Measurements from ENCODE around the gene RNF141.
A peak's percentile ranks its signal among the peaks of the same experiment; 100 is the strongest.

The RNF141 gene

DNA sequence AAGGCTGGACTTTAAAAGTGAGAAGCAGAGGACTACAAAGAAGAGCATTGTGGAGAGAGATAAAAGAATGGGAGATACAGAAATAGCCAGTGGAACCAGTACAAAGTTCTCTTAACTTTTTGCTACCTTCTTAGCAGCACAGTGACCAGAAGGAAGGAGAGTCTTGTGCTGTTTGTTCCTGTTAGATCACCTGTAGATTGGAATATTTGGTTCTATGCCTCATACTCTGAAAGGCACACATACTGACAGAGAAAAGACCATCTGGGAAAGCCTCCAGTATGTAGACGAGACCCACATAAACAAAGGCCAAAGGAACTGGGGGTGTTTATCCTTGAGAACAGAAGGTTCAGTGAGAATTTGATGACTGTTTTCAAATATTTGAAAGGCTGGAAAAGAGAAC lies 18.7 kb downstream of the RNF141 start:
- no peak for DNase-seq

DNA sequence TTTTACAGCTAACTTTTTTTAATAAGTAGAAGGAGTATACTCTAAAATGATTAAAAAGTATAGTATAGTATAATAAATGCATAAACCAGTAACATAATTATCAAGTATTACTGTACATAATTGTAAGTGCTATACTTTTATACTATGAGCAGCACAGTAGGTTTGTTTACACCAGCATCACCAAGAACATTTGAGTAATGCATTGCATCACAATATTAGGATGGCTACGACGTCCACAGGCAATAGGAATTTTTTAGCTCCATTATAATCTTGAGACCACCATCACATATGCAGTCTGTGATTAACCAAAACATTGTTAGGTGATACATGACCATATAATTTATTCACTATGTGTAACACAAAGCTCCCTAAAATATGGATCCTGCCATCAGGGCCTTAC lies 20.4 kb downstream of the RNF141 start:
- DNase-seq, result no peak

DNA sequence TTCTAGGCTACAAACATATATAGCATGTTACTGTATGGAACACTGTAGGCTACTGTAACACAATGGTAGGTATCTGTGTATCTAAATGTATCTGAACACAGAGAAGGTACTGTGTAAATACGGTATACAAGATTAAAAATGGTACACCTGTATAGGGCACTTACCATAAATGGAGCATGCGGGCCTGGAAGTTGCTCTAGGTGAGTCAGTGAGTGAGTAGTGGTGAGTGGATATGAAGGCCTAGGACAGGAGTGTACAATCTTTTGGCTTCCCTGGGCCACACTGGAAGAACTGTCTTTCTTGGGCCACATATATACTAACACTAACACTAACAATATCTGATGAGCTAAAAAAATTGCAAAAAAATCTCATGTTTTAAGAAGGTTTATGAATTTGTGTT lies 21.4 kb downstream of the RNF141 start:
- DNase-seq, result no peak

DNA sequence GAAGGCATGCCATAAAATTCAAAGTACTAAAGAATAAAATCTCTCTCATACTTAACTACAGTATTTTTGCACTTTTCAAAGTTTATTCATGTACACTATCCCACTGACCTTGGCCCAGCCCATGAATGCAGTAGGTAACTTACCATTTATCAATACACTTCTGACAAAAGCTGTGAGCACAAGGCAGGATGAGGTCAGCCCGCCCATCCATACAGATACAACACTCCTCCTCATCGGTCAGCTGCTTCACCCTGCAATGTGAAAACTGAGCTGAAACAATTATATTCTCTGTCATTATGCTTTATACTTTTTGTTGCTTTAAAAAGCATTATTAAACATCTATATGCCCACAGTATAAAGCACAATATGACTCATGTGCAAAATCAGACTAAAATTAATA lies 22.1 kb downstream of the RNF141 start:
- DNase-seq, result no peak

DNA sequence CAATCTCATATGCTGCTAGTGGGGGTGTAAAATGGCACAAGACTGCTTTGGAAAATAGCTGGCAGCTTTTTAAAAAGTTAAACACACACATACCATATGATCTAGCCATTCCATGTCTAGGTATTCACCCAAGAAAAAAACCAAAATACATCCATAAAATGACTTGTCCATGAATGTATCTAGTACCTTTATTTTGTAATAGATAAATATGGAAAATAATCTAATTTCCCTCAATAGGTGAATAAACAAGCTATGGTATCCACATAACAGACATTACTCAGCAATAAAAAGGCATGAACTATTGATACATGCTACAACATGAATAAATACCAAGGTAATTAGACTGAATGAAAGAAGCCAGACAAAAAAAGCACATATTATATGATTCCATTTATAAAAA lies 22.9 kb downstream of the RNF141 start:
- no peak for DNase-seq

DNA sequence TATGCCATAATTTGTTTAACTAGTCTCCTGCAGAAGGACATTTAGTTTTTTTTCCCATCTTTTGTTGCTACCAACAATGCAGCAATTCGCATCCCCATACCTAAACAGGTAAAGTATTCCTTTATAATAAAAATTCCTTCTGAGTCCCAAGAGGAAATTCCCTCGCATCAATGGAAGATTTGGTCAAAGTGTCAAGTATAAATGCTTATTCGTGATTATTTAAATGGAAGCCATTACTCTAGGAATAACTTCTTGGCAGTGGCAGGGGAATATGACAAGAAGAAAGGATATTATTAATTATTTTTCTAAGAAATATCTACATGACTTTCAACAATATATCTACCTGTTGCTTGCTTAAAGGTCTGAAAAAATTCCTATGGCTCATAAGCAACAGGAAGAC lies 25.6 kb downstream of the RNF141 start:
- DNase-seq, result no peak

DNA sequence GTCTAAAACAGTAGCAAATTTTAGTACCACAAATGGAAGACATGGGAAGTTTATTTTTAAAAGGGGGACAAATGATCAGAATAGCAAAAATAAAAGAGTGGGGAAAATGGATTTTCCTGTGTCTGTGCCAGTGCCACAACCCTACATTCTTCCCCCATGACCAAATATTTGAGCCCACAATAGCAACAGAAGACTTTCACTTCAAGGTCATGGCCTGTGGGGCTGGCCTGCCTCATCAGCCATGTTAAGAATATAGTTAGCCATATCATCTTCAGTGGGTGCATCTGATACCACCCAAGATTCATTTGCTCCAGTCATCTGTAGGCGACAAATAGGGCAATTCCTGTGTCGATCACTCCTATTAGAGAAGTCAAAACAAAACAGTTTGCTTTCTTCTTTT lies 26.3 kb downstream of the RNF141 start:
- no peak for DNase-seq

DNA sequence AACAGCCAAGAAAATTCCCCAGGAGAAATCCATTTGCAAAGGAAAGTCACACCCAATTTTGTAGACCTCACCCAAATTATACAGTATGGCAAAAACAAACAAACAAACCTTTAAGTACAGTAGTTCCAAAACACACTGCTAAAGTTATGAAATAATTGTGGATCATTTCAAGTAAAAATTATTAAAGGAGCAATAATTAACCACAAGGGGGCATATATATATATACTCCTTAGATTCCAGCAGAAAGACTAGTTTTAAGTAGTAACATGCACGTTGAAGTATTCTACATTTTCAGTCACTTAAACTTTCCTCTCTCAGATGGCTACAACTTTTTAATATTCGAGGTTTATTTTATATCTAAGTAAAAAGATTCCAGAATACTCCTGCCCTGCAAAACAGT lies 26.8 kb downstream of the RNF141 start:
- peak in 1 of 2 donors; percentile 65 for DNase-seq

DNA sequence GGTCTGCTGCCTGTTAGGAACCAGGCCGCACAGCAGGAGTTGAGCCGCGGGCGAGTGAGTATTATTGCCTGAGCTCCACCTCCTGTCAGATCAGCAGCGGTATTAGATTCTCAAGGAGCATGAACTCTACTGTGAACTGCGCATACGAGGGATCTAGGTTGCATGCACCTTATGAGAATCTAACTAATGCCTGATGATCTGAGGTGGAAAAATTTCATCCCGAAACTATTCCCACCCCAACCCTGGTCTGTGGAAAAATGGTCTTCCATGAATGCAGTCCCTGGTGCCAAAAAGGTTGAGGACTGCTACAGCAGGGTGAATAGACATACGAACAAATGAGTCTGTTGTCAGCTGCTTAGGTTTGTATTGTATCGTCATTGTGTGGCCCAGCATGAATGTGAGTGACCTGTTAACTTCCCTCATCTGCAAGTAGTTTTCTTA lies 29.8 kb downstream of the RNF141 start:
- no peak for DNase-seq

DNA sequence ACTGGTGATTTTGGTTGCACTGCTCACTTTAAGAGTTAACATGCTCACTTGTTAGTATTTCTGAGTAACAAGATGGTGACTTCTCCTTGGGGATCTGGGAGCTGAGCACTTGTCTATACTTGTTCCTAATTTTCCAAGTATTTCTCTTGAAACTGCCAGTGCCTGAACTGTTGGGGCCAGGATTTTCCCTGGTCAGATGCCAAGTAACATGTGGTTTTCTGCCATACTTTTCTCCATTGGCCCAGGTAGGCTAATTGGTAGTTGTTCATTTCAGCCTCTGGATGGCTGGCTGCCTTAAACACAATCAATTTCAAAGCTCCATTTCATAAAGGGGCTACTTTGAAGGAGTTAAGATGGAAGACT lies 35.0 kb downstream of the RNF141 start:
- no peak for DNase-seq

DNA sequence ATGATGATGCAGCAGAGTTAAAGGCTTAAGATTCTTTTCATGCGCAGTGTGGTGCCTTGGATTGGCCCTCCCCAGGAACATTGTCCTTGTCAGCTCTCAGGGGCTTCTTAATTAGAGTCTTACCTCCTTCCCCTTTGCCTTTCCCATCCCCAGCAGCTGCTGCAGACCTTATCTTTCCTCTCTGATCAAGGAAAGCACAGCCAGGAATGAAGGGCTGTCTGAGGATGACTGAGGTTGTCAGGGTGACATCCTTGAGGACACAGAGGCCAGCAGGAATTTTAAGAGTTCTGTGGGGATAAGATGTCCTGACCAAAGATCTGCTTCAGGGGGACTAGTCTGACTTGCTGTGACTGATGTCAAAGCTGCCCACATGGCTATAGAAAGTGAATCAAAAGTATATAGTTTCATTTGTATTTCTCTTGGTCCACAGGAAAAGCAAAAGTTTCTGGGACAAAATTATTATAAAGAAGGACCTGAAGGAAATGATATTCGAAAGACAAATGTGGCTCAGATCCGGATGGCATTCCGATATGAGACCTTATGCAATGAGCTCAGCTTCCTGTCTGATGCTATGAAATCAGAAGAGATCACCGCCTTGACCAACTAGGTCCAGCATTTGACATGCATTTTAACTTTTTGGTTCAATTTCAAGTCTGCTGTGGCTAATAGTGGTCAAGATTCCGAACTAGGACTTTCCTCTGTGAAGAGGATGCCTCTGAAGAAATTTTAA lies 35.5 kb downstream of the RNF141 start:
- peak; percentile 14 to 22 for DNase-seq

DNA sequence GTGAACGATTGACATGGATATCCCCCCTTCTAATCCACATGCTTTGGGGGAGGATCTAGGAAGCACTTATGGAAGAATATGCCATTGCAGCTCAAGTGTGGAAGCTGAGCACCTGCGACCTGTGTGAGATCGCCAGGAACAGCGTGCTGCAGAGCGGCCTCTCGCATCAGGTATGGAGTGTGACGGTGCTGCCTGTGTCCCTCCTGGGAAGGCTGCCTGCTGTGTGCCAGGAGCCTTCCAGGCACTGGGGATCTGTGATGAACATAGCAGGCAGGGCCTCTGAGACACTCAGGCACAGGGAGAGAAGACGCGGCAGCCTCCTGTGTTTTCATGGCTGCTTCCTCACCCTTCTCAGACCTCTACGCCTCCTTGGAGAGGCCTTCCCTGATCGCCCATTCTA lies 36.5 kb downstream of the RNF141 start:
- DNase-seq, result no peak

DNA sequence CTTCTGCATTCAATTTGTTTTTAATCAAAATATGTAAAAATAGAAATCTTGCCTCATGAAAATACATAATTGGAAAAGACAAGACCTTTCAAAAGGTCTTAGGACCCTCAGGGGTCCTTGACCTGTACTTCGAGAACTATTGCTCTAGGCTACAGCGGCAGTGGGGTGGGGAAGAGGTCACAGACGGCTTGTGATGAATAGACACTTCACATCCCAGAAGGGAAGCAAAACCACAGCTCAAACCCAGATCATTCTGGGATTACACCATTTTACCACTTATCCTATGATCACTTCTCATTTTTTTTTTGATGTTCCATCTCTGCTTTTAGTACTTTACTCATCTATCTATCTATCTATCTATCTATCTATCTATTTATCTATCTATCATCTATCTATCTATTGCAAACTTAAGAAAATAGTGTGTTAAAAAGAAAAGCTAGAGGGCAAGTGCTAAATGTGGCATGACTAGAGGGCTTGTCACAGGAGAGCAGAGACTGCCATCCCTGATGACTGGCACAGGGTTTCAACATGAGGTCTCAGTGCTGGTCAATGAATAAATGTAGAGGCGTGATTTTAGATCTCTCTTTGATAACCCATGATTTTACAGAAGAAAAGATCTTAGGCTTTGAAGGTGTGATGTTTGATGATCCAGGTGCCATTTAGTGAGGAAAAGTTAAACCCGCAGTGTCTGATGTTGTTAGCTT lies 37.1 kb downstream of the RNF141 start:
- DNase-seq, result peak; percentile 79 to 85

DNA sequence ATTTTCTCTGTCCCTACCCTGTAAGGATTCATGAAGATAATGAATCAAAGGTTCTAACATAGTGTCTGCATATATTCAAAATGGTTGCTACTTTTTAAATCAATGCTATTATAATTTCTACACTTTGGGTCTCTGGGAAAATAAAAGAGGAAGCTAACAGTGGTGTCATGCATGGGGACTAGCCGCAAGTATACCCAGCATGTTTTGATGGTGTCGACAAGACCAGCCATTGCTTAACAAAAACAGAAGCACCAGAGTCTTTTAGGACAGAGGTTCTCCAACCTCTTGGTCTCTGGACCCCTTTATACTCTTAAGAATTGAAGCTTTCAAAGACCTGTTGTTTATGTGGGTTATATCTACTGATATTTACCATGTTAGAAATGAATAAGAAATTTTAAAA lies 37.8 kb downstream of the RNF141 start:
- peak; percentile 88 to 92 for DNase-seq

DNA sequence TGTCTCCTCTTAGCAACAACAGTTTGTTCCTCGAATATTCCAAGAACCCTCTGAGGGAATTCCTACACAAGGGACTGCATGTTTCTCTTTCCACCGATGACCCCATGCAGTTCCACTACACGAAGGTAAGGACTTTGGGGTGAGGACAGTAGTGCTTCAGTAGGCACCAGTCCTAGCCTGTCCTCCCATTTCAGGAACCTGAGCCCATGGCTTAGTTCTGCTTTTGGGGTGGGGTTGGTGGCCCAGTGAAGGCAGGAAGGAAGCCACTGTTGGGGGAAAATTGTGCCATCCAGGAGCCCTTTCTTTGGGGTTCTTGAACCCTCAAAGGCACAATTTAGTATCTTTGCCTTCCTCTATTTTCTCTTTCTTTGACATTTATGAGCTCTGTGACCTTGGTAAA lies 38.2 kb downstream of the RNF141 start:
- peak; percentile 73 to 78 for DNase-seq

DNA sequence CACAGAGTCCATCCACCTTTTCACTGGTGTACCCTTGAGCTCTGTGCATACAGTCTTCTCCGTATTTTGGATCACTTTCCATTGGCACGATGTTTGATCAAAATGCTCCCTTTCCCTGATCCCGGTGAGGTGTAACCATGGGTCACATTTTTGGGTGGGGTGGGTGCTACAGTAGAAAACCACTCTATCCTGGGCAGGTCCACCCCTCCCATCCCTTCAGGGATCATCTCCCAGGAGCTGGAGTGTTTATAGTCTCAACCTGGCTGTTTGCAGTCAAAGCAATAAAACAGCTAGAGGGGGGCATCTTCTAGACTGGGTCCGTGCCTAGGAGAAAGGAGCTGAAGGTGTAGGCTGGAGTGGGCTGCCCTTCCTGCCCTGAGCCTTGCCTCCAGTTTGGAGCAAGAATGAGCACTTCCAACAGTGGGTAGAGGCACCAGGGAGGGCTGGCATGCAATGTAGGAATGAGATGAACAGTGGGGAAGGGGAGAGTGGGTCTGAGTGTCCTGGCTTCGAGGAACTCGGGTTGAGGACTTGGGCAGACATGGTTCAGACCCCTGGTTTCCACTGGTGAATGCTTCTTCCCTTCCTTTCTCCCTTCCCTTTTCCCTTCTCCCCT lies 38.8 kb downstream of the RNF141 start:
- no peak for DNase-seq

DNA sequence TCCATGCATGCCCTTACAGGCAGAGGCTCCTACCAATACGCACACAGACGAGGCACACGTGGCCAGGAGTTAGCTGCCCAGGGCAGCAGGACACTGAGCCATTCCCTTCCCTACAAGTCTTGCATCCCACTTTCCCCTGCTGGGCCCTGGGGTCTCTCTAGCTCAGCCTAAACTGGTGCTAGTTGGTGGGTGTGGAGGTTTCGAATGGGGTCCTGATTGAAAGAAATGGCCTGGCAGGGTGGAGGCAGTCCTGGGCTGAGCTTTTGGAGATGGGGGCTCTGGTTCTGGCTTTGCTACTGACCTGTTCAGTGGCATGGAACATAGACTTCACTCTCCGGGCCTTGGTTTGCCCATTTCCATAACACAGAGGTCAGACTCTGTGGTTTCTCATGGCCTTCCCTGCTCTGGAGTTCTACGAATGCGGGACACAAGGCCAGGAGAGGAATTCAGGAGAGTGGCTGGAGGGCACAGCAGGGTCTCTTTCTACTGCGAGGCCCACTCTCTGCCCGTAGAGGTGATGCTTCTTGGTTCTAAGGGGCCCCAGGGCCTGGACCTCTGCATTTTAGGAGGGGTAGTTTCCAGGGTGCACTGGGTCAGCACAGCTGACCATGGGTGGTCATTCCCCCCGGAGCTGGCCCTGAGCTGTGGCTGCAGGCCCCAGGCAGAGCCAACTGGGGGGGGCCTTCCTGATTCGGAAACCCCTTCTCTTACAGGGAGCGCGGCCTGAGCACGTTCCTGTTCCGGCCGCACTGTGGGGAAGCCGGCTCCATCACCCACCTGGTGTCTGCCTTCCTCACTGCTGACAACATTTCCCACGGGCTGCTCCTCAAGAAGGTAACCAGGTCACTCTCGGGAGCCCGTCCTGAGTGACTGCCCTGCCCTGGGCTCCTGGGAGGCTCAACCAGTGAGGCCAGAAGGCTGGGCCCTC lies 40.0 kb downstream of the RNF141 start:
- DNase-seq, result no peak

DNA sequence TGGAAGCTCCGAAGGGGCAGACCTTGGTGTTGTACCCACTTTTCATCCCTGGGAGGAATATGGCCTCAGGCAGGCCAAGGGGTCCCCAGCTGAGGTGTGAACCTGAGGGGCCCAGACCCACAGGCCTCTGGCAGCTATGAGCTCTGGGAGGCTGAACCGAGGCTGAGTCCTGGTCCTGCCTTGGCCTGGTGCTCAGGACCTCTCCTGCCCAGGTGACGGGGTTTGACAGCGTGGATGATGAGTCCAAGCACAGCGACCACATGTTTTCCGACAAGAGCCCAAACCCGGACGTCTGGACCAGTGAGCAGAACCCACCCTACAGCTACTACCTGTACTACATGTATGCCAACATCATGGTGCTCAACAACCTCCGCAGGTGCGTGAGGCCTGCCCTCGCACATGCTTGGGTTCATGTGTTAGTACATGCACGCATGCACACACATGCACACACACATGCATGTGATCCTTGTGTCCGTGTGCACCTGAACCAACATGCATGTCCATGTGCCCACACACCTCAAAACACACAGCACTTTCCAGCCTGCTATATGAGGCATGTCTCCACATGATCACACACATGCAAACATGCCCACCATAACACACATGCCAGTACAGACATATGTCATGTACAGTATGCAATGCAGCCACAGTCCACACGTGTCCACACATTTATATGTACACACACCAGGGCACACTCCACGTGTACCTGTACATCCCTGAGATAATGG lies 40.9 kb downstream of the RNF141 start:
- no peak for DNase-seq

DNA sequence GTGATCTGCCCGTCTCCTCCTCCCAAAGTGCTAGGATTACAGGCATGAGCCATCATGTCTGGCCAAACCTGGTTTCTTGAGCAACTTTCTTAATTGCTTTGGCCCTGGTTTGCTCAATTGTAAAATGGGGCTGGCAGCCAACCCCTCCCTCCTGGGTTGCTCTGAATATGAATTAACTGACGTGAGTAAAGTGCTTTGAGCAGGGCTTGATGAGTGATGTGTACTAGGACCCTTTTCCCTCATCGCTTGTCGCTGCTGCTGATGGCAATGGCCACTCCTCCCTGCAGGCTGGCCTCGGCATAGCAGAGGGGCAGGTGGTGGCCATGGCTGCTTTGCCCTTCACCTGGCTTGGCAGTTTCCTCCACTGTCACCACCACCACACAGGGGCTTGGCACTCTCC lies 41.5 kb downstream of the RNF141 start:
- no peak for DNase-seq

DNA sequence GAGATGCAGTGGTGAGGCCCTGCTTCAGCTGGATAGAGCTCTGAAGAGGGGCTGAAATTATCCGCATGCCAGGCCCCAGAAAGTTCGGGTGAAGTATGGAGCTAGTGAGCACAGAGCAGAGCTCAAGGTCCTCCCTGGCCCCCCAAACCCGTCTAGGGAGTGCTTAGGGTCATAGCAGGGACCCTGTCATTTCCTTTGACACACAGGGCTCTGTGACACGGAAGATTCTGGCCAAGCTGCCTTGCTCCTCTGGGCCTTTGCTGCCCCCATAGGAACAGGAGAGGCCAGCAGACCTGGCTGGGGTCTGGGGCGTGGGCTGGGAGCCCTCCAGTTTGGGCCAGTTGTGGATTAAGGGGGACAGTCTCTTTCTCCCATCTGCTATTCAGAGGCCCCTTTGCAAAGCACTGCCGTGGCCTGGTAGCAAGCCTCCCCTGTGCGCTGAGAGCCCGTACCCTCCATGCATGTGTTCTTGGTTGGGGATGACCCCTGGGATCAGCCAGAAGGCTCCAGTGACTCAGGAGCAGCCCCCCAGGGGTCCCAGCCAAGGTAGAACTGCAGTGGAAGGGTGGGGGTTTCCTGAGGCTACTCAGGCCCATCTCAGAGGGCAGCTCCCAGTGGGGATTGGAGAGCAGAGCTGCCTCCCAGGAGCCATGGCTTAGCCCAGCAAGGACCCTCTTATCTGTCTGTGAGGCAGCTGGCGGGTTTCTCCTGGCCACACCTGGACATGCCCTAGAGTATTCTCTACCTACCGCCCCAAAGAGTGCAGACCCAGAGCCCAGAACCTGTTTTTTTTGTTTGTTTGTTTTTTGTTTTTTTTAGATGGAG lies 42.3 kb downstream of the RNF141 start:
- no peak for DNase-seq

DNA sequence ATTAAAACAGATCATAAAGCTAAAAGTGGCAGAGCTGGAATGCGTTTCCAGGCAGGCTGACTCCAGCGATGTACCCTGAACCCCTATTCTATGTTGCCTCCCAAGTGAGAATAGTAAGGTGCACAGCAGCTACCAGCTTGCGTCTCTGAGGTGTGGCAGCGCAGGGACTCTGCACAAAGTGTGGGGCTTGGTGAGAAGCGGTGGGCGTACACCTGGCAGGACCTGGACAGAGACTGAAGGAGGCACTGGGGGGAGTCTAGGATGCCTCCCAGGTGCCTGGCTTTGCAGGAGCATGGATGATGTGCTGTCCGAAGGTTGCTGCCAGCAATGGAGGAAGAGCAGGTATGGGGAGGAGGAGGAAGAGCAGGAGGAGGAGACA lies 43.0 kb downstream of the RNF141 start:
- no peak for DNase-seq
